ENCODE results near the gene UGT1A10.

Gene UGT1A10

GRCh38 chr2:233656443-233656842, 20.2 kb downstream of the UGT1A10 start:
- DNase-seq = no peak

DNA sequence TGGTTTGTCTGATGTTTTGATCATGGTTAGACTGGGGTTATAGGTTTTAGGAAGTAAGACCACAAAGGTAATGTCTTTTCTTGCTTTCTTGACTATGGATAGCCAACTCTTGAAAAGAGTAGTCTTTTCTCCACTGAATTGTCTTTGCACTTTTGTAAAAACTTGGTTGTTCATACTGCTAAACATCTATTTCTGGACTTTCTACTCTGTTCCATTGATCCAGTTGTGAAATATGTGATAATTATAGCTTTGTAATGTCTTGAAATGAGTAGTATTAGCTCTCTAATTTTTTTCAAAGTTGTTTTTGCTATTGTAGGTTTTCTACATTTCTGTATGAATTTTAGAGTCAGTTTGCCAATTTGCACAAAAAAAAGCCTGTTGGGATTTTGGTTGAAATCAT, 22.4 kb downstream of the UGT1A10 start:
- DNase-seq = no peak

GRCh38 chr2:233663911-233664310, 27.7 kb downstream of the UGT1A10 start:
- no peak for DNase-seq

DNA sequence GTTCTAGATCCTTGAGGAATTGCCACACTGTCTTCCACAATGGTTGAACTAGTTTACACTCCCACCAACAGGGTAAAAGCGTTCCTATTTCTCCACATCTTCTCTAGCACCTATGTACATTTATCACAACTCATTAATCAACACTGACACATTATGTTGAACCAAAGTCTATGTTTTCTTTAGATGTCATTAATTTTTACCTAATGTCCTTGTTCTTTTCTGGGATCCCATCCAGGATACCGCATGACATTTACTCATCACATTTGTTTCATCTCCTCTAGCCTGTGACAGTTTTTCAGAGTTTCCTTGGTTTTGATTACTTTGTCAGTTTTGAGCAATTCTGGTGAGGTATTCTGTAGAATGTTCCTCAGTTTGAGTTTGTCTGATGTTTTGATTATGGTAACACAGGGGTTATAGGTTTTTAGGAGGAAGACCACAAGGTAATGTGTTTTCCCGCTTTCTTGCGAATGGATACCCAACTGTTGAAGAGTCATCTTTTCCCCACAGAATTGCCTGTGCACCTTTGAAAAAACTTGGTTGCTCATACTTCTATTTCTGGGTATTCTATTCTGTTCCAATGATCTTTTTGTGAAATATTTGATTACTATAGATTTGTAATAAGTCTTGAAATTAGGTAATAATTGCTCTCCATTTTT, 32.5 kb downstream of the UGT1A10 start:
- DNase-seq = no peak

DNA sequence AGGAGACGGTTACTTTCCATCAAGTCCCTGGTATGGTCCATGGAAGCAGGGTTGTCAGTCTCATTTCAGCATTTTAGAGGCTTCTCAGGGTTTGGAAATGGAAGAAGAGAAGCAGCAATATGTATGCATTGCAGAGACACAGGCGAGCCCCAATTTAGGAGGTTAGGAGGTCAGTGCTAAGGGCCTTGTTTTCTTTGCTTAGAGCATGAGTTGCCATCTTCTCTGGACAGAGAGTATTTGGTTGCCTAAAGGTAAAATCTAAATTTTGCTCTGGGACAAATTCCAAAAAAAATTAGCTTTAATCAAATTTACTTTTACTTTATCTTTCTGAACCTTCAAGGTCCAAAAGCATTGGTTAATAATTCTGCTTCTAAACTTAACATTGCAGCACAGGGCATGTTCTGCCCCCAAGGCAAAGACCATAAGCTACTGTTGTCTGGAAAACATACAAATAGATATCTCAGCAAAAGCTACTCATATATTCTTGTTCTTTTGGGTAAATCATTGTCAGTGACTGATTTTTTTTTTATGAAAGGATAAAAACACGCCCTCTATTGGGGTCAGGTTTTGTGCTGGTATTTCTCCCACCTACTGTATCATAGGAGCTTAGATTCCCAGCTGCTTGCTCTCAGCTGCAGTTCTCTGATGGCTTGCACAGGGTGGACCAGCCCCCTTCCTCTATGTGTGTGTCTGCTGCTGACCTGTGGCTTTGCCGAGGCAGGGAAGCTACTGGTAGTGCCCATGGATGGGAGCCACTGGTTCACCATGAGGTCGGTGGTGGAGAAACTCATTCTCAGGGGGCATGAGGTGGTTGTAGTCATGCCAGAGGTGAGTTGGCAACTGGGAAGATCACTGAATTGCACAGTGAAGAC, 35.3 kb downstream of the UGT1A10 start, which contains the start of gene UGT1A9:
Gene UGT1A9, plus strand, starts transcription at position 609 of the 872 bp plus-strand sequence. Its CDS starts 37 bp downstream, at position 646.
- no peak for DNase-seq

DNA sequence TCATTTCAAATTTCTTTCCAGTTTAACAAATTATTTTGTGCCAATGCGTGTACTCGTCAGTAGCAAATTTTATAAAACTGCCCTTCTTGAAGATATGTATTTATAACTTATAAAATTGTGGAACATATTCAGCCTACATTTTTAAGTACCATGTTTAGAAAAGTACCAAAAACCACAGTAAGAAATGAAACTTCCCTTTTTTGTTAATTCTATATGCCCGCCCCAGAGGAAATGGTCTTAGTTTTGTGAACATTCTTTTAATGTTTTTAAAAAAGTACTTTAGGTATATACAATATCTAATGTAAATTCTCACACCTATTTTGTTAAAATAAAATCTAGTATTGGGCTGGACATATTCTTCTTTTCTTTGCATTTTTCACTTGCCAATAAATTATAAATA, 36.6 kb downstream of the UGT1A10 start:
- DNase-seq = no peak

GRCh38 chr2:233673896-233674295, 37.6 kb downstream of the UGT1A10 start:
- DNase-seq = no peak

- DNase-seq = no peak
Observed at GRCh38 chr2:233674314-233674713, 38.1 kb downstream of the UGT1A10 start.

- no peak for DNase-seq
Observed at GRCh38 chr2:233674995-233675394, 38.7 kb downstream of the UGT1A10 start.

GRCh38 chr2:233676046-233676445, 39.8 kb downstream of the UGT1A10 start:
- DNase-seq = no peak

DNA sequence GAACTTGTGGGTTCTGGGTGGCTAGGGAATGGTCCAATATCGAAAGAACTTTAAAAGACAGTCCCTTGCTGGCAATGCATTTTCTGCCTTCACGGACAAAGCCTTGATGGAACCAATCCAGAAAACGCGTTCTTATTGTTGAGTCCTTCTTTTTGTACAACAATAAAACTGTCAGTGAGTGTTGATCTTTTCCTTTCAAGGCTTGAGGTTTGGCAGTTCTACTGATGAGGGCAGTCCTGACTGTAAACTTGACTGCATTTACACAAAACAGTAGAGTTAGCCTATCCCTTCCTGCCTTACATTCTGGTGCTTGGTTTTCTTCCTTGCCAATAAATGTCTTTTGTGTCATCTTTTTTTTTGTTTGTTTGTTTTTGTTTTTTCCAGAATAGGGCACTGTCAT, 42.9 kb downstream of the UGT1A10 start:
- no peak for DNase-seq

DNA sequence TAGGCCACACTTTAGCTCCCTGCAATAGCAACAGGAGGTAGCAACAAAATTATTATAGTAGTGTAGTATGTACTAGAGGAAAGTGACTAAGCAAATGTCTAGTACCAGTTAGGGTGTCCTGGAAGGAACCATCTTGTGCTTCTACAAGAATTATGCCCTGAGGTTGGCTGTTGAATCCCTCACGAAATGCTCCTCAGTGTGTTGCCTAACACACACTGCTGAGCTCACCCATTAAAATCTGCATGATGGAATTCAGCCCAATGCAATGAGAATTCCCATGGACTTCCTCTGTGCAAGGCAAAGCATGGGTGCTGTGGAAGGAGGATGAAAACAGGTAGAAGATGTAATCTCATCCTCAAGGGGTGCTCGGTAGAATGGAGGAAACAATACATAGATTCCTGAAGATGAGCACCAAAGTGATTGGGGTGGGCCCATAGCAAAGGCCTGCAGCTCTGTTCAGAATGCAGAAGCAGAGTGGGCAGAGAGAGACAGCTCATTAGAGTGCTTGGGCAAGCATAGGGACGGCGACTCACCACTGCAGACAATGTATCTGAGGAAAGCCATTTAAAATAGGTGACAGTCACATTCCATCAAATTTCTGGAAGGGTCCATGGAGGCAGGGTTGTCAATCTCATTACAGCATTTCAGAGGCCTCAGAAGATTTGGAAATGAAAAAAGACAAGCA, 44.3 kb downstream of the UGT1A10 start:
- DNase-seq = no peak

DNA sequence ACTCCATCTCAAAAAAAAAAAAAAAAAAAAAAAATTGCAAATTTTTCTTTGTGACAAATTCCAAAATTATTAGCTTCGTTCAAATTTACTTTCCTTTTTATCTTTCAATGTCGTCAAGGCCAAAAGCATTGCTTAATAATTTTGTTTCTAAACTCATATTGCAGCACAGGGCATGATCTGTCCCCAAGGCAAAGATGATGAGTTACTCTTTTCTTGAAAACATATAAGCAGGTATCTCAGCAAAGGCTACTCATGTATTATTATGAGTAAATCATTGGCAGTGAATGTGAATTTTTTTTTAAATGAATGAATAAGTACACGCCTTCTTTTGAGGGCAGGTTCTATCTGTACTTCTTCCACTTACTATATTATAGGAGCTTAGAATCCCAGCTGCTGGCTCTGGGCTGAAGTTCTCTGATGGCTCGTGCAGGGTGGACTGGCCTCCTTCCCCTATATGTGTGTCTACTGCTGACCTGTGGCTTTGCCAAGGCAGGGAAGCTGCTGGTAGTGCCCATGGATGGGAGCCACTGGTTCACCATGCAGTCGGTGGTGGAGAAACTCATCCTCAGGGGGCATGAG, 45.4 kb downstream of the UGT1A10 start, which contains the start of gene UGT1A7:
Gene UGT1A7, plus strand, starts transcription at position 381 of the 579 bp plus-strand sequence. Its CDS starts 37 bp downstream, at position 418.
- no peak for DNase-seq

GRCh38 chr2:233684640-233685039, 48.4 kb downstream of the UGT1A10 start:
- DNase-seq = no peak

GRCh38 chr2:233686928-233687327, 50.7 kb downstream of the UGT1A10 start:
- DNase-seq = no peak

DNA sequence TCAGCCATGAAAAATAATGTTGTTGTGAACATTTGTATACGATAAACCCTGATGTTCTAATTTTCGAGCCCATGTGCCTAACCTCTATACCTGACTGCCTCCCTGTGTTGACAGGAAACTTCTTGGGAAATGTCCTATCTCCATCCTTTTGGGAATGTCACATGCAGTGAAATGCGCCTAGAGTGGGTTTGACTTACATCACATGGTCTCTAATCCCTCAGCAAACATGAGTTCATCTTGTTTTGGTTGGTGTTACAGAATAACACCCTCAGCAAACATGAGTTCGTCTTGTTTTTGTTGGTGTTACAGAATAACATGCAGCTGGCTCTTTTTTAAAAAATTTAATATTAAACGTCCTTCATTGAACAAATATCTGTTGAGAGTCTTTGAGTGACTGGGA, 52.1 kb downstream of the UGT1A10 start:
- no peak for DNase-seq

GRCh38 chr2:233689031-233689430, 52.8 kb downstream of the UGT1A10 start:
- no peak for DNase-seq

GRCh38 chr2:233689501-233689900, 53.3 kb downstream of the UGT1A10 start:
- no peak for DNase-seq

DNA sequence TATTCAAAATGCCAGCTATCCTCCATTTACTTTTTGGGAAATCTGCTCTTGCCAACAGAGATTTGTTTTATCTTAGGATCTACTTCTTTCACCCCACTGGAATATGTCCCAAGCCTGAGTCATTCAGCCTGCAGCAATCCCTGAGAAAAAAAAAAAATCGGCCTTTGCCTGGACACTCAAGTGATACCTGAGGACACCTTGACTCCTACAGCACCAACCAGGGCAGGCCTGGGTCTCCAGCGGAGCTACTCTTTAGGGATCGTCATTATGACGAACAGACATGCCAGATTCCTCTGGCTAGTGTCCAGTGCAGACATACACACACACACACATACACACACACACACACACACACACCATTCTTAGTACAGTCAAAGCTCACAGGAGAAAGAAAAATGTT, 54.2 kb downstream of the UGT1A10 start:
- no peak for DNase-seq

DNA sequence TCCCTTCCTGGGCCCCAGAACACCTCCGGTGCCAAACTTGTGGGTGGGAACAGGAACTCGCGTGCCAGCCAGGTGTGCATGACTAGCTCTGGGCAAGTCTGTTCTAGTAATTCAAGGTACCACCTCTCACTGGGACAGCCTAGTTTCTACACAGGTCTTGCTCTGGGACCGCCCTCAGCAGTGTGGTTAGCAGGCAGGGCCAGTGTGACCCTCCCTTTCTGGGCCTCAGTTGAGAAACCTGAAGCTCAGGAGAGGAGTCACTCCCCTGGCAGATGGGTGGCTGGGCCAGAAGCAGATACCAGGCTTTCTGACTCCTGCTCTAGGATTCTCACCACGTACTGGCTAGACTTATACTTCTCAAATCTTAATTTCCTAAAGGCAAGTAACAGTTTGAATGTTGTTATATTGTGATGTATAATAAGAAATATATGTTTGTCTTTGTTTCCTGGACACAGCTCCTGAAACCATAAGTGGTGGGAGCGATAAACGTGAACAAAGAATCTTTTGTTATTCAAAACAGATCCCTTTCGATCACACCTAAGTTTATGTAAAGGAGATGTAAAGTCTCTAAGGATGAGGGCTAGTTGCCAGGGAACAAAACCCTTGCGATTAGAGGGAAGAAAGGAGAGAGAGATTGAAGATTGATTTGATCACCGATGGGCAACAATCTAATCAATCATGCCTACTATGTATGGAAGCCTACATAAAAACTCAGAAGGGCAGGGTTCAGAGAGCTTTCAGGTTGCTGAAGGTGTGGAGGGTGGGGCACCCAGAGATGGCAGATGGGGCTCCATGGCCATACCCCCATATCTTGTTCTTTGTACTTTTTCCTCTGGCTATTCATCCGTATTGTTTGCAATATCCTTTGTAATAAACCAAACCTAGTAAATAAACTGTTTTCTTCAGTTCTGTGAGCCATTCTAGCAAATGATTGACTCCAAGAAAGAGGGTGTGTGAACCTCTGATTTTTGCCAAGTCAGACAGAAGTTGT, 55.5 kb downstream of the UGT1A10 start:
- DNase-seq = no peak

DNA sequence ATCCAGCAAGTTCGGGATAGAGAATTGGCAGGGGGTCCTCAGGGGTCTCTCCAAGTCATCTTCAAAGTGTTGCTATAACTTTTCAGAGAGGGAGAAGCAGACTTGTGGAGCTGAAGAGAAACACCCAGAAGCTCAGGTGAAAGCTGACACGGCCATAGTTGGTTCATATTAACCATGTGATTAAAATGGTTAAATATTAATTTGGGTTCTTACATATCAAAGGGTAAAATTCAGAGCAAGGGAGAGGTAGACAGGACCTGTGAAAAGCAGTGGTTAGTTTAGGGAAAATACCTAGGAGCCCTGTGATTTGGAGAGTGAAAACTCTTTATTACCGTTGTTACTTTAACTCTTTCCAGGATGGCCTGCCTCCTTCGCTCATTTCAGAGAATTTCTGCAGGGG, 56.4 kb downstream of the UGT1A10 start, which contains the start of gene UGT1A6:
Gene UGT1A6, plus strand, starts transcription at position 243 of the 400 bp plus-strand sequence. Its CDS starts 115 bp downstream, at position 358.
- DNase-seq = no peak

DNA sequence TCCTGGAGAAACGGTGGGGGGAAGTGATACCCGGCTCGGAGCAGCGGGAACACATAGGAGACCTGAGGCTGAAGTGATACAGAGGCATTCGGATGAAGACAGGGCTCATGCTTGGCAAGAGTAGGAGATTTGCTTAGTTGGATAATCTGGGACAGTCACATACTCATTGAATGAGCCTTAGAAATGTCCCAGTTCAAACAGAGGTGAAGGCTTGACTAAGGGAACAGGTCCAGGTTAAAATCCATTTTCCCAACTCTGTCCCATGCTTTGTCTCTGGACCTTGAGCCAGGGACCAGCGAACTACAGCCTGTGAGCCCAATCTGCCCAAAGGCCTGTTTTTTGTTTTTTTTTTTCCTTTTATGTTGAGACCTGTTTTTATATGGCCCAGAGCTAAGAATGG, 57.7 kb downstream of the UGT1A10 start:
- no peak for DNase-seq

Measured in SW 1271 (cell line).